HG03520 (cell line): Measurements from ENCODE around the gene DCN.
"Not testable (repeated sequence)": the region's sequence is repeated elsewhere in the genome, so short reads cannot be mapped to it uniquely, and the experiment has no call there.

Experiments
- ATAC-seq: cut with Tn5 transposase; IDR thresholded peaks from one replicate; pipeline ENCODE4 v1.9.1; 2021; ENCODE audit warnings: mild to moderate bottlenecking, moderate library complexity; ENCODE audit not compliant: unreplicated experiment

DCN gene

GRCh38 chr12:91182636-91183455, at the start of gene DCN:
Gene DCN (minus strand): TSS chr12:91182817. CDS start chr12:91178552, 4,265 bp downstream.
- no peak for ATAC-seq

GRCh38 chr12:91230841-91231240, 48.2 kb upstream of the DCN start:
- no peak for ATAC-seq

GRCh38 chr12:91226951-91227350, 44.3 kb upstream of the DCN start:
- ATAC-seq, result no peak

- no peak for ATAC-seq
Measured at GRCh38 chr12:91225316-91225715, 42.7 kb upstream of the DCN start.

- ATAC-seq, result no peak
Measured at GRCh38 chr12:91224401-91224800, 41.8 kb upstream of the DCN start.

GRCh38 chr12:91222746-91223145, 40.1 kb upstream of the DCN start:
- ATAC-seq, result no peak

- ATAC-seq, result no peak
Measured at GRCh38 chr12:91219919-91220318, 37.3 kb upstream of the DCN start.

- ATAC-seq, result no peak
Measured at GRCh38 chr12:91219511-91219910, 36.9 kb upstream of the DCN start.

- ATAC-seq, result no peak
Measured at GRCh38 chr12:91216871-91217270, 34.3 kb upstream of the DCN start.

- ATAC-seq, result no peak
Measured at GRCh38 chr12:91215940-91216454, 33.4 kb upstream of the DCN start.

- ATAC-seq, result no peak
Measured at GRCh38 chr12:91211866-91212265, 29.2 kb upstream of the DCN start.

GRCh38 chr12:91210618-91211017, 28.0 kb upstream of the DCN start:
- ATAC-seq, result no peak

GRCh38 chr12:91210144-91210543, 27.5 kb upstream of the DCN start:
- no peak for ATAC-seq

- not testable (repeated sequence) for ATAC-seq
Measured at GRCh38 chr12:91207301-91207700, 24.7 kb upstream of the DCN start.

- no peak for ATAC-seq
Measured at GRCh38 chr12:91205811-91206210, 23.2 kb upstream of the DCN start.

- ATAC-seq, result no peak
Measured at GRCh38 chr12:91204421-91204820, 21.8 kb upstream of the DCN start.

- ATAC-seq, result no peak
Measured at GRCh38 chr12:91203610-91204009, 21.0 kb upstream of the DCN start.

GRCh38 chr12:91202390-91202789, 19.8 kb upstream of the DCN start:
- ATAC-seq, result no peak

- no peak for ATAC-seq
Measured at GRCh38 chr12:91196436-91196835, 13.8 kb upstream of the DCN start.

GRCh38 chr12:91194500-91194899, 11.9 kb upstream of the DCN start:
- no peak for ATAC-seq

- no peak for ATAC-seq
Measured at GRCh38 chr12:91191513-91192111, 9.0 kb upstream of the DCN start.

GRCh38 chr12:91189516-91189915, 6.9 kb upstream of the DCN start:
- ATAC-seq, result no peak
